Nephron progenitor cell (in vitro differentiated cells): ENCODE data around the gene UBE2D2.
A peak's percentile ranks its signal among the peaks of the same experiment; 100 is the strongest.

Source experiments
- DNase-seq: peaks from one replicate; pipeline ENCODE4 v3.0.0; 2021
- H3K27ac Mint-ChIP-seq: 2 replicates; pipeline ENCODE4 v1.8.0; 2021; ENCODE audit warnings: mild to moderate bottlenecking, moderate library complexity, mixed read lengths
- H3K27me3 Mint-ChIP-seq: 2 replicates; pipeline ENCODE4 v1.8.0; 2021; ENCODE audit warnings: mild to moderate bottlenecking, low read depth, mixed read lengths; ENCODE audit not compliant: poor library complexity
- H3K36me3 Mint-ChIP-seq: 2 replicates; pipeline ENCODE4 v1.8.0; 2021; ENCODE audit warnings: low read depth, mixed read lengths
- H3K4me1 Mint-ChIP-seq: 2 replicates; pipeline ENCODE4 v1.8.0; 2021; ENCODE audit warnings: mixed read lengths
- H3K4me3 Mint-ChIP-seq: 2 replicates; pipeline ENCODE4 v1.8.0; 2021; ENCODE audit warnings: mild to moderate bottlenecking, moderate library complexity, mixed read lengths
- H3K9me3 Mint-ChIP-seq: 2 replicates; pipeline ENCODE4 v1.8.0; 2021; ENCODE audit warnings: mild to moderate bottlenecking, moderate library complexity, mixed read lengths
- CTCF ChIP-seq: fragments of 200-600 bp; sonication (generic); IDR thresholded peaks from 2 replicates; pipeline ENCODE4 v1.5.0; 2021; ENCODE audit warnings: antibody characterized with exemption

Gene UBE2D2

GRCh38 chr5:139654464-139654863 is 93.3 kb downstream of the UBE2D2 start:
- Mint-ChIP-seq H3K4me3 (peak overlapping the region; percentile 48), H3K27me3 (no peaks in the 10 kb centered on the region), H3K9me3 (no peaks in the 10 kb centered on the region), H3K4me1 (peaks cover 82% of the 10 kb centered on the region), H3K36me3 (no peaks in the 10 kb centered on the region), H3K27ac (peak overlapping the region; percentile 94)
- no peak for TF ChIP-seq CTCF
- no peak for DNase-seq

- Mint-ChIP-seq H3K27ac (peak overlapping the region; percentile 98), H3K4me3 (peak overlapping the region; percentile 73), H3K27me3 (no peaks in the 10 kb centered on the region), H3K36me3 (no peaks in the 10 kb centered on the region), H3K9me3 (no peaks in the 10 kb centered on the region), H3K4me1 (peaks cover 86% of the 10 kb centered on the region)
- DNase-seq: no peak
- TF ChIP-seq CTCF: no peak
Measured at GRCh38 chr5:139654871-139655491, 93.8 kb downstream of the UBE2D2 start.

- Mint-ChIP-seq H3K9me3 (no peaks in the 10 kb centered on the region), H3K36me3 (no peaks in the 10 kb centered on the region), H3K27ac (peak overlapping the region; percentile 98), H3K4me3 (peak overlapping the region; percentile 73), H3K27me3 (no peaks in the 10 kb centered on the region), H3K4me1 (peaks cover 92% of the 10 kb centered on the region)
- TF ChIP-seq CTCF: no peak
- peak; percentile 54 for DNase-seq
Measured at GRCh38 chr5:139655727-139656271, 94.7 kb downstream of the UBE2D2 start.

DNA sequence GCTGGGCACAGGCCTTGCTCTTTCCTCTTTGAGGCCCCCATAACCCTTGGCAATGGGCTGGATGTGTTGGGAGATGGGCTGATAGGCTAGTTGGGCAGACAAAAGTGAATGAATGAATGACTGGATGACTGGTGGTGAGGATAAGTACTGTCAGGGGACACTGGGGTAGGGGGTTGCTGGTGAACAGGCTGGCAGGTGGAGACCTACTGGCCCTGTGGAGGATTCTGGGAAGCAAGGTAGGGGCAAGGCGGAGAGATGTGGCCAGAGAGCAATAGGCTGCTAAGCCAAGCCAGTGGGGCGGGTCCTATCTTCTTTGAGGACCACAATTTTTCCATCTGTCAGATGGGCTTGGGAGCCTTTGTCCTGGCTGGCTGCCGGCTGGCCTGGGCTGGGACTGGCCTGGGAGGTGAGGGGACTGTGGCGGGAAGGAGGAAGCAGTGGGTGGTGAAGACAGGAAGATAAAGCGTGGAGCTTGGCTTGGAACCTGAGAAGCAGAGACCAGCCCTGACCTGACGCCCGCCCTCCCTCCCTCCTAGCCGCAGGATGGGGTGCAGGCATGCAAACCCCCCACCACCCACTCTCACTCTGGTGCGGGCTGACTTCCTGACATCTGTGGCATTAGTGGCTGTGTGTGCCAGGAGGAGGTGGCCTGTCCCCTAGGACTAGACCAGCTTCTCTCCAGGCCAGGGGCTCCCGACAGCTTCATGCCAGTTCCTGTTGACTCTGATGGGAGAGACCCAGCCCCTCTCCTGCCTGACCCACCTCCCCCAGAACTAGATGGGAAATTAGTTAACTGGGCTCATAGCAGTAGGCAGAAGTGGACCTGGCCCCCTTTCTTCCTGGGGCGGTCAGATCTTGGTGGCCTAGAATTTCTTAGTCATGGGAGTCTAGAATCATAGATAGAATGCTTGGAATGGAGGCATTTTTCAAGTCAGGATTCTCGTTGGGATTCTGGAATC is 96.5 kb downstream of the UBE2D2 start:
- DNase-seq: no peak

DNA sequence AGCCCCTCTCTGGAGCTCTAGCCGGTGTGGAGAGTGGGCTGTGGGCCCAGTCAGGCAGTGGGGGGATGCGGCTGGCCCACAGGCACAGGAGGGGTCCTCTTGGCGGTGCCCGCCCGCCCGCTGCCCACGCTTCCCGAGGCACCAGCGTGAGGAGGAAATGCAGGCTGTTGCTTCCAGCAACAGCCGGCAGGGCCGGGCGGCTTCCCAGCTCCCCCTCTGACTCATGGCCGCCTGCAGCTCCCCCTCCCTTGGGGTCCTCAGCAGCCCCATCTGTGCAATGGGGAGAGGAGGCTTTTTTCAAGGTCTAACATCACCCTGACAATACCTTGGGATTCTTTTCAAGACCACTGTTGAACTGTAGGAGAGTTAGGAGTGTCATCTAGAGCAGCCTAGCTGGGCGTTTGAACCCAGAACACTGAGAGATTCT is 97.4 kb downstream of the UBE2D2 start:
- H3K27ac Mint-ChIP-seq: peak overlapping the region; percentile 66
- no peak for TF ChIP-seq CTCF
- DNase-seq: no peak
- H3K27me3 Mint-ChIP-seq: no peaks in the 10 kb centered on the region
- no peaks in the 10 kb centered on the region for H3K9me3 Mint-ChIP-seq
- H3K4me1 Mint-ChIP-seq: peaks cover 94% of the 10 kb centered on the region
- H3K36me3 Mint-ChIP-seq: no peaks in the 10 kb centered on the region
- H3K4me3 Mint-ChIP-seq: peak overlapping the region; percentile 71

More for the DNA sequence above, 96.5 kb downstream of the UBE2D2 start:
- peak overlapping the region; percentile 93 for H3K27ac Mint-ChIP-seq
- peaks cover 94% of the 10 kb centered on the region for H3K4me1 Mint-ChIP-seq
- H3K27me3 Mint-ChIP-seq: no peaks in the 10 kb centered on the region
- H3K9me3 Mint-ChIP-seq: no peaks in the 10 kb centered on the region
- no peaks in the 10 kb centered on the region for H3K36me3 Mint-ChIP-seq
- no peak for TF ChIP-seq CTCF
- peak overlapping the region; percentile 55 for H3K4me3 Mint-ChIP-seq
